HG02884 (cell line): Measurements from ENCODE around the gene EEF2KMT.

Experiments
- ATAC-seq: cut with Tn5 transposase; IDR thresholded peaks from one replicate; pipeline ENCODE4 v1.9.1; 2021; ENCODE audit warnings: mild to moderate bottlenecking, moderate library complexity; ENCODE audit not compliant: unreplicated experiment

EEF2KMT gene

DNA sequence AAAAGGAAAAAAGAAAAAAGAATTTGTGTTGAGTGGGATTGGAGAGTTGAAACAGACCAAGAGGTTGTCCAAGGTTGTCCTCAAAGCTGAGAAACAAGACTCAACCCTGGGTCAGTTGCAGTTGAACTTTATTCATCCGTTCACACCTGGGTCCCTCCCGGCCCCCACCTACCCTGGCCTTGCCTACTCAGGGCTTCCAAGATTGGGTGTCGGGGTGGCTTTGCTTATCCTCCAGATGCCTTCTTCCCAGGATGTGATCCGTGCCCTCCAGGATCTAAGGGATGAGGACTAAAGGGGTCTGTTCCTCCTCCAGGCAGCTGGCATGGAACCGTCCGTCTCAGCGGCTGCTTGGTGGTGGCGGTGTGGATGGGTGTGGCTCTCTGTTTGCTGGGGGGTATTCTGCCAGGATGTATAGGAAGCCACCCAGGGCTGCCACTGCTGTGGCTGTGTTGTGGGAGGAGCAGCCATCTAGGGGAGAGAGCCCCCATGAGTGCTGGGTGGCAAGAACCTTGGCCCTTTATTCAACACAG lies 53.5 kb downstream of the EEF2KMT start:
- ATAC-seq, result no peak

DNA sequence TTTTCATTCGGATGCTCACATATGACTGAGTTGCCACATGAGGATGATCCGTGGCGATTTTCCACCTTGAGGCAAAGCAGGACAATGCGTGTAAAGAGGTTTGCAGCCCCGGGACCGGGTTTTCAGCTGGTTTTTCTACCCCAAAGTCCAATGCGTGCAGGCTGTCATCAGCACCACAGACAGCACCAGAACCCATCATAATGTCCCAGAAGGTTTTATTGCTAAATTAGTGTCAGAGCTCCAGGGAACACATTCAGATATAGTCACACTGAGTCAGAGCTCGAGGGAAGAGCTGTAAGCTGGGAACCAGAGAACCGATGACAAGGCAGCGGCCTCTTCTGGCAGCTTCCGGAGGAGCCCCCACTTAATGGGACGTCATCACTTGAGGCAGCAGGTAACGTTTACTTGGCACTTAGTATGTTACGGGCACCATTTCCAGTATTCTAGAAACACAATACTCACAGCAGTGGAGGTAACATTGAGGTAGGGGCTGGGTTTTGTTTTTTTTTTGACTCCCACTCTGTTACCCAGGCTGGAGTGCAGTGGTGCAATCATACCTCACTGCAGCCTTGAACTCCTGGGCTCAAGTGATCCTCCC lies 54.9 kb downstream of the EEF2KMT start:
- ATAC-seq, result no peak

DNA sequence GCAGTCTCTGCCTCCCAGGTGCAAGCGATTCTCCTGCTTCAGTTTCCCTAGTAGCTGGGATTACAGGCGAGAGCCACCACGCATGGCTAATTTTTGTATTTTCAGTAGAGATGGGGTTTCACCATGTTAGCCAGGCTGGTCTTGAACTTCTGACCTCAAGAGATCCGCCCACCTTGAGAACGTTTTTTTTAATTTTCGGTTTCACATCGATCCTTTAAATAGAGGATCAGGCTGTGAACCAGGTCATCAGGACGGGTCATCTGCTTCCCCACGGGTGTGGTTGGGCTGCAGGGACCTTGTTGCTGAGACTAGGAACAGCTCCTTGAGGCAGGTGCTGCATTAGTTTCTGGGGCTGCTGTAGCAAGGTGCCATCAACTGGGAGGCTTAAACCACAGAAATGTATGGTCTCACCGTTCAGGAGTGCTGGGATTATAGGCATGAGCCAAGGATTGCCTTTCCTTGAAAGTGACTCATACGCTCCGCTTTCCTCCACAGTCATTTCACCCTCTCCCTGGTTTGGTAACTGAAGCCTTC lies 55.9 kb downstream of the EEF2KMT start:
- peak; percentile 76 for ATAC-seq

DNA sequence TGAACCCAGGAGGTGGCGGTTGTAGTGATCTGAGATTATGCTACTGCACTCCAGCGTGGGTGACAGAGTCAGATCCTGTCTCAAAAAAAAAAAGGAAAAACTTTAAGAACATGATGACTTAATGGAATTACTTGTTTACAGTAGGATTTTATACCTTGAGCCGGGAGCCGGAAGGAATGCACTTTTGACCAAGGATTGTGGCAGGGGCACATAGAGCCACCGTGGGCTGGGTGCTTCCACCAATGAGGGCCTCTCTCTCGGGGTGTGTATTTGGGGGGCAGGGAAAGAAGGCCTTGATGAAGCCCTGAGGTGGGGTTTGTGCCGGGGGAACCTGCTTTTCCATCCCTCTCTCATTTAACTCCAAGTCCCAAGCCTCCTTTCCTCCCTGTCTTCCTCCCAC lies 57.1 kb downstream of the EEF2KMT start:
- ATAC-seq, result no peak

DNA sequence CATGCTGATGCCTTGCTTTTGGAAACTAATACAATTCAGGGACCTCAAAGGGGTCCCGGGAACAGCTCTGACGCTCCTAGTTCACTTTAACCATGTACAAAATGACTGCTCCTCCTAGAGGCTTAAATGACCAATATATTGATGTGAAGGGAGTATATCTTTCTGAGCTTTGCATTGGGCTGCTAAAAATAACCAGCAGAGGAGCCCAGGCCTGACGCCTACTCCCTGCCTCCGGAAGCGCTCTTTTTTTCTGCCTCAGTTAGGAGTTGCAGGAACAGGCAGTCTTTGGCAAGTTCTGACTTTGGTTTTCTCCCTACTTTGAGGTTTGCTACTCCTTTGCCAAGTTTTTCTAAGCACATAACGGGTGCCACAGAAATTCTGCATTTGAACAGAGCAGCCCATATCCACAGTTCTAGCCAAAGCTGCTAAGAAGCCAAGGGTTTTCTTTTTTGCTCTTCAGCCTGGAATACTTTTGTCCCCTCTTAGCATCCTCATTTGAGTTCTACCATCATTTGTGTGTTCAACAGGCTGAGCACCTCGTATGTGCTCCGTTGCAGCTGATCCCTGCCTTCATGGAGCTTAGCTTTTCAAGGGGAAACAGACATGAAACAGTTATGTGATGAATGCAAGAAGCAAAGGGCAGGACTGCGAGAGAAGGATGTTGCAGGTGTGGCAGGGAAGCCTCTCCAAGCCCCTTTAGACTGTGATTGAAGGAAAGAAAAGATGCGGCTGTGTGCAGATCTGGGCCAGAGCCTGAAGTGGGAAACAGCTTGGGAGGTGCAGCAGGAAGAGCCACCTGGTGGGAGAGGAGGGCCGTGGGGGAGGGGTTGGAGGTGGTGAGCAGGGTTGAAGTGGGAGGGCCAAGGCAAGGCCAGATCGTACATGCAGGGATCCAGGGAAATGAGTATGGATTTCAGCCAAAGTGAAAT lies 61.1 kb downstream of the EEF2KMT start:
- ATAC-seq, result no peak

DNA sequence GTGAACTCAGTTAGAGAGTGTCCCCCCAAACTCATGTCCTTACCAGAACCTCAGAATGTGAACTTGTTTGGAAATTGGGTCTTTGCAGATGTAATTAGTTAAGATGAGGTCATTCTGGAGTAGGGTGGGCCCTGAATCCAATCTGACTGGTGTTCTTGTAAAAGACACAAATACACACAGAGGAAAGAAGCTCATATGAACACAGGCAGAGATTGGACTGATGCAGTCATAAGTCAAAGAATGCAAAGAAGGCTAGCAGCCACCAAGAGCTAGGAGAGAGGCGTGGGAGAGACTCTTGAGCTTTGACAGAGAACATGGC lies 61.7 kb downstream of the EEF2KMT start:
- no peak for ATAC-seq
